Left hindlimb (tissue), 1 donor: ENCODE results near the gene KLK3.
A peak's percentile ranks its signal among the peaks of the same experiment; 100 is the strongest.

Experiments used
- DNase-seq: peaks from one replicate; pipeline ENCODE4 v3.0.0-alpha.2; 2018

KLK3 gene

DNA sequence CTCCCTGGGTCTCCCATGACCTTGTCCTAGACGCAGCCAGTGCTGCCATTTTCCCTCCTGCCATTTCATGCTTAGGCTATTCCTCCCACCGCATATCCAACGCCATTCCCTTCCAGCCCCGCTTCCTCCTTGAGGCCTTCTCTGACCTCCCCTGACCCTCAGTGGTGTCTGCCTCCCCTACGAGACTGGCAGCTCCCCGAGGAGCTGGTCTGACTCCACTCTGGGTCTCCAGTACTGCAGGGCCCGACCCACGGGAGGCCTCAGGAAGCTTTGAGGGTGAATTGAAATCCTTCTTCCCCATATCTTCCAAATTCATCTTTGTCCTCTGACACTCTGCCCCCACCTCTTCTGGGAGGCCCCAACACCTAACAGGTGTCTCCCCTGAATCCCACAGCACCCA lies 22.0 kb upstream of the KLK3 start:
- no peak for DNase-seq

DNA sequence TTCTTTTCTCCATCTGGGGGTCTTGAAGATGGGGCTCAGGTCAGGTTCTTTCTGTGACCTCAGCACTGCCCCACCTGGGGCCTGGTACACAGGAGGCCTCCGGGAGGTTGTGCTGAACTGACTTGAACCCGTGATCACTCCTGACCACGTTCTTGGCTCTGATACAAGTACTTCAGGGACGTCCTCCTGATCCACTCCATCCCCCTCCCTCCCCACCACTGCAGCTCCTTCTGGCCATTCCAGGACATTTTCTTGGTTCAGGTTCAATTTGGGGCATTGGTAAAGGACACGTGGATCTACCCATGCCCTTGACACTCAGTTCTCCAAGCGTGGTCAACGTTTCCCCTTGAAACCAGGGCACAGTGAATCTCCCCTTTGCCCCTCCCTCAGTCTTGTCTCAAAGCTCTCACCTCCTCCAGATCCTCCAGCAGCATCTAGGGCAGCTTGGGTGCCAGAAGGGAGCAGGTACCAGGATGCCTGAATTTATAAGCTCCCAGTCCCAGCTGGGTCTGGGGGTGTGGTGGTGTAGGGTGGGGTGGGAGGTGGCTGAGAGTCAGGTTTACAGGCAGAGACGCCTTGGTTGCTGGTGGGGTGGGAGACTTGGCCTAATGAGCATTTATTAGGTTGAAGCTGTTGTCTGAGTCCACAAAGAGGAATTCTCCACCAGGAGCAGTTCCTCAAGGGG lies 21.5 kb upstream of the KLK3 start, which contains the start of gene KLK15:
KLK15 (minus strand) TSS at position 458 of the 685 bp plus-strand sequence. CDS start 2,082 bp downstream, outside the sequence.
- DNase-seq, result no peak

- no peak for DNase-seq
Observed at GRCh38 chr19:50833802-50834167, 20.9 kb upstream of the KLK3 start.

- DNase-seq, result no peak
Observed at GRCh38 chr19:50835103-50835784, 19.5 kb upstream of the KLK3 start.

GRCh38 chr19:50835785-50836542 lies 18.8 kb upstream of the KLK3 start:
- peak; percentile 64 for DNase-seq

GRCh38 chr19:50836543-50837195 lies 18.0 kb upstream of the KLK3 start:
- DNase-seq, result no peak

- DNase-seq, result no peak
Observed at GRCh38 chr19:50837300-50837699, 17.4 kb upstream of the KLK3 start.

DNA sequence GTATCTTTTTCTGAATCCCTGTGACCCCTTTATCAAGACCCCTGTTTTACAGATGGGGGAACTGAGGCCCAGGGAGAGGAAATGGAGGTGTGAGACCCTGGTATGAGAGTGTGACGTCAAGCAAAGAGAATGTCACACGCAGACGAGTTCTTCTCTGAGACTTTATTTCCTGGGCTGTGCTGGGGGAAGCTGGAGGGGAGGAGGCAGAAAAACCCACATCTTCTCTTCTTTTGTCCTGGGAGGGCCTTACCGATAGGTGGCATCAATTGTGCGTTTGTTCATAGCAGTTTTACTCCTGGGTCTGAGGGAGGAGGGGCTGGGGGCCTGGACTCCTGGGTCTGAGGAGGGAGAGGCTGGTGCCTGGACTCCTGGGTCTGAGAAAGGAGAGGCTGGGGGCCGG lies 16.5 kb upstream of the KLK3 start:
- no peak for DNase-seq

GRCh38 chr19:50839712-50840655 lies 14.7 kb upstream of the KLK3 start:
- no peak for DNase-seq

GRCh38 chr19:50842130-50842529 lies 12.6 kb upstream of the KLK3 start:
- DNase-seq, result no peak

GRCh38 chr19:50843205-50843604 lies 11.5 kb upstream of the KLK3 start:
- DNase-seq, result no peak

GRCh38 chr19:50843701-50844221 lies 11.0 kb upstream of the KLK3 start:
- DNase-seq, result no peak

DNA sequence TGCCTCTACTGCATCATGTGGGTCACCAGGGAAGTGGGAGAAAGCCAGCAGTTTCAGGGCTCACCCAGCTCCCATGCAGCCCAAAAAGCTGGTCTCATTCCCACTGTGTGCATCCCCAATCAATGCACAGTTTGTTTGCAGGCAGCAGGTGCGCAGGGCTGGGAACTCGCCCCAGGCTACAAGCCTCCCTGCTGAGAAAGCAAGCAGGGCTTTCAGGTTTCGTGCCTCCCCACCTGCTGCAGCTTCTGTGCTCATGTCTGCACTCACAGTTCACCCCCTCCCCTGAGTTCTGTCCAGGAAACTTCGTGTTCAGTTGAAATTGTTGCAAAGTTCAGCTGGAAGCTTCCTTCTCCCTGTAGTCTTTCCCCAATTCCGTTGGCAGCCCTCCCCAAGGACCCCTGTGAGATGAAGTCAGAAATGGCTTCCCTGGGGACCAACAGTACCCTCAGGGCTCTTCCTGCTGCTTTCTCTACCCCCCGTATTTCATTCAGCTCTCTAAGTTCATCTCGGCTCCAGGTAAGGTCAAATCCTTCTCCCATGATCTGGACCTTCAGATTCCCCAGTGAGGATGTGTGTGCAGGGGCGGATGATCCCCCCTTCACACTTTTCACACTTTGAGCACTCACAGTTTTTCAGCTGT lies 10.3 kb upstream of the KLK3 start:
- no peak for DNase-seq

DNA sequence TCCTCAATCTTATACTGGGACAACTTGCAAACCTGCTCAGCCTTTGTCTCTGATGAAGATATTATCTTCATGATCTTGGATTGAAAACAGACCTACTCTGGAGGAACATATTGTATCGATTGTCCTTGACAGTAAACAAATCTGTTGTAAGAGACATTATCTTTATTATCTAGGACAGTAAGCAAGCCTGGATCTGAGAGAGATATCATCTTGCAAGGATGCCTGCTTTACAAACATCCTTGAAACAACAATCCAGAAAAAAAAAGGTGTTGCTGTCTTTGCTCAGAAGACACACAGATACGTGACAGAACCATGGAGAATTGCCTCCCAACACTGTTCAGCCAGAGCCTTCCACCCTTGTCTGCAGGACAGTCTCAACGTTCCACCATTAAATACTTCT lies 4.0 kb upstream of the KLK3 start:
- DNase-seq, result no peak

DNA sequence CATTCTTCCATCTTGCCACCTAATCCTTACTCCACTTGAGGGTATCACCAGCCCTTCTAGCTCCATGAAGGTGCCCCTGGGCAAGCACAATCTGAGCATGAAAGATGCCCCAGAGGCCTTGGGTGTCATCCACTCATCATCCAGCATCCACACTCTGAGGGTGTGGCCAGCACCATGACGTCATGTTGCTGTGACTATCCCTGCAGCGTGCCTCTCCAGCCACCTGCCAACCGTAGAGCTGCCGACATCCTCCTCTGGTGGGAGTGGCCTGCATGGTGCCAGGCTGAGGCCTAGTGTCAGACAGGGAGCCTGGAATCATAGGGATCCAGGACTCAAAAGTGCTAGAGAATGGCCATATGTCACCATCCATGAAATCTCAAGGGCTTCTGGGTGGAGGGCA lies 3.1 kb upstream of the KLK3 start:
- DNase-seq, result no peak

GRCh38 chr19:50857366-50857765 lies 2.7 kb downstream of the KLK3 start:
- no peak for DNase-seq

GRCh38 chr19:50858886-50859285 lies 4.2 kb downstream of the KLK3 start:
- DNase-seq, result no peak

DNA sequence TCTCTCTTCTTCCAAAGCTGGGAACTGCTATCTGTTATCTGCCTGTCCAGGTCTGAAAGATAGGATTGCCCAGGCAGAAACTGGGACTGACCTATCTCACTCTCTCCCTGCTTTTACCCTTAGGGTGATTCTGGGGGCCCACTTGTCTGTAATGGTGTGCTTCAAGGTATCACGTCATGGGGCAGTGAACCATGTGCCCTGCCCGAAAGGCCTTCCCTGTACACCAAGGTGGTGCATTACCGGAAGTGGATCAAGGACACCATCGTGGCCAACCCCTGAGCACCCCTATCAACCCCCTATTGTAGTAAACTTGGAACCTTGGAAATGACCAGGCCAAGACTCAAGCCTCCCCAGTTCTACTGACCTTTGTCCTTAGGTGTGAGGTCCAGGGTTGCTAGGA lies 5.1 kb downstream of the KLK3 start:
- DNase-seq, result no peak

DNA sequence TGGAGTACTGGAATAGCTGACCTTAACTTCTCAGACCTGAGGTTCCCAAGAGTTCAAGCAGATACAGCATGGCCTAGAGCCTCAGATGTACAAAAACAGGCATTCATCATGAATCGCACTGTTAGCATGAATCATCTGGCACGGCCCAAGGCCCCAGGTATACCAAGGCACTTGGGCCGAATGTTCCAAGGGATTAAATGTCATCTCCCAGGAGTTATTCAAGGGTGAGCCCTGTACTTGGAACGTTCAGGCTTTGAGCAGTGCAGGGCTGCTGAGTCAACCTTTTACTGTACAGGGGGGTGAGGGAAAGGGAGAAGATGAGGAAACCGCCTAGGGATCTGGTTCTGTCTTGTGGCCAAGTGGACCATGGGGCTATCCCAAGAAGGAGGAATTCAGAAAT lies 6.3 kb downstream of the KLK3 start:
- no peak for DNase-seq

- DNase-seq, result no peak
Observed at GRCh38 chr19:50861496-50862286, 7.0 kb downstream of the KLK3 start.

DNA sequence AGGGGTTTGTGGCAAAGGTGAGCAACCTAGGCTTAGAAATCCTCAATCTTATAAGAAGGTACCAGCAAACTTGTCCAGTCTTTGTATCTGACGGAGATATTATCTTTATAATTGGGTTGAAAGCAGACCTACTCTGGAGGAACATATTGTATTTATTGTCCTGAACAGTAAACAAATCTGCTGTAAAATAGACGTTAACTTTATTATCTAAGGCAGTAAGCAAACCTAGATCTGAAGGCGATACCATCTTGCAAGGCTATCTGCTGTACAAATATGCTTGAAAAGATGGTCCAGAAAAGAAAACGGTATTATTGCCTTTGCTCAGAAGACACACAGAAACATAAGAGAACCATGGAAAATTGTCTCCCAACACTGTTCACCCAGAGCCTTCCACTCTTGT lies 14.8 kb downstream of the KLK3 start:
- DNase-seq, result no peak
